ENCODE data around the gene DHRS4.
"Not testable (repeated sequence)": the region's sequence is repeated elsewhere in the genome, so short reads cannot be mapped to it uniquely, and the experiment has no call there.

- TF ChIP-seq PBX3 (CRISPR knock-in tag; IDR thresholded peaks at IDR 0.05; ENCODE audit: borderline replicate concordance); ZIK1 (CRISPR knock-in tag; IDR thresholded peaks at IDR 0.05; ENCODE audit: borderline replicate concordance, low read depth); HOXD1 (CRISPR knock-in tag; IDR thresholded peaks at IDR 0.05); ZBTB7A (CRISPR knock-in tag; IDR thresholded peaks at IDR 0.05); PRDM15 (CRISPR knock-in tag; IDR thresholded peaks at IDR 0.05); GPBP1L1 (CRISPR knock-in tag; IDR thresholded peaks at IDR 0.05); ZBTB8A (CRISPR knock-in tag; IDR thresholded peaks at IDR 0.05; ENCODE audit: borderline replicate concordance, low read depth); POLR2AphosphoS2 (IDR thresholded peaks at IDR 0.05; ENCODE audit: low read depth, low read length); POLR2G (IDR thresholded peaks at IDR 0.05; ENCODE audit: low read depth, low read length); YY1 (IDR thresholded peaks at IDR 0.05; ENCODE audit: insufficient read depth, insufficient replicate concordance, low read depth, low read length); ZBTB10 (CRISPR knock-in tag; IDR thresholded peaks at IDR 0.05; ENCODE audit: borderline replicate concordance): not testable (repeated sequence)
Measured at GRCh38 chr14:23955811-23956210, 2.2 kb downstream of the DHRS4 start.
